ENCODE results near the gene SLX9. TPM values are rescaled to one million over a fixed set of nuclear protein-coding genes. Genes with fewer than 3 reads are reported as not detected.

Gene SLX9
- total RNA-seq, 1 experiment from 2014 or later, result 74.3 TPM

GRCh38 chr21:44924606-44925377 lies 15.0 kb upstream of the SLX9 start:
- no peak overlapping the region for H3K4ac ChIP-seq (ENCODE audit: low read depth, low read length)
- no peak overlapping the region for H2BK120ac ChIP-seq (ENCODE audit: low read depth, low read length, poor library complexity, severe bottlenecking)
- no peaks in the 10 kb centered on the region for H3K79me1 ChIP-seq (ENCODE audit: insufficient read depth, low read depth, low read length, poor library complexity, severe bottlenecking)
- H3K23me2 ChIP-seq (ENCODE audit: insufficient read length, low read depth, low read length, poor library complexity, severe bottlenecking), result no peaks in the 10 kb centered on the region
- H3K56ac ChIP-seq (ENCODE audit: insufficient read length, low read depth, low read length), result no peak overlapping the region
- peaks cover 47% of the 10 kb centered on the region; the same call in 1 of the 2 replicates for H3K27me3 ChIP-seq (ENCODE audit: insufficient read depth, low read length)
- no peak overlapping the region for H3K18ac ChIP-seq (ENCODE audit: insufficient read length, low read depth, low read length)
- H3K4me2 ChIP-seq (ENCODE audit: insufficient read depth, insufficient read length, low read length), result no peak overlapping the region
- DNase-seq, result no peak
- peaks cover 6% of the 10 kb centered on the region; the same call in 1 of the 2 replicates for H3K4me1 ChIP-seq (ENCODE audit: insufficient read depth, low read length)
- WGBS (ENCODE audit: extremely low coverage, insufficient read length, low lambda C conversion rate), result no CpG with 5 or more reads among the region's 10 CpGs
- H3K23ac ChIP-seq (ENCODE audit: insufficient read length, low read depth, low read length), result no peak overlapping the region
- H3K14ac ChIP-seq (ENCODE audit: insufficient read depth, low read length), result no peak overlapping the region
- no peak overlapping the region for H2BK5ac ChIP-seq (ENCODE audit: insufficient read length, low read length)
- H3T11ph ChIP-seq (ENCODE audit: low read length), result no peak overlapping the region
- no peak overlapping the region for H4K91ac ChIP-seq (ENCODE audit: insufficient read length, low read depth, low read length)
- no peaks in the 10 kb centered on the region; a peak in 1 of 7 replicates for H3K36me3 Mint-ChIP-seq (ENCODE audit: insufficient read depth in 1 of 3, low read depth in 3 of 3)
- H3K4me1 Mint-ChIP-seq, result peaks cover 25 to 48% of the 10 kb centered on the region in 2 experiments
- peaks cover 67% of the 10 kb centered on the region for H3K27me3 Mint-ChIP-seq (ENCODE audit: low read depth)
- H3K9me3 ChIP-seq (ENCODE audit: control insufficient read depth, low read depth, low read length), result no peaks in the 10 kb centered on the region
- H4K8ac ChIP-seq (replicated peaks; ENCODE audit: insufficient read length, low read depth, low read length), result no peak overlapping the region
- H3K9ac ChIP-seq (ENCODE audit: extremely low read depth, insufficient read length, low read length), result no peak overlapping the region
- H3K27ac ChIP-seq (ENCODE audit: insufficient read length, low read depth, low read length), result no peak overlapping the region
- no peak for TF ChIP-seq CTCF (conservative IDR thresholded peaks at IDR 0.05)
- H2AFZ ChIP-seq (ENCODE audit: low read length), result no peak overlapping the region
- H3K4me3 Mint-ChIP-seq, result no peak overlapping the region
- no peak overlapping the region for H4K5ac ChIP-seq (ENCODE audit: insufficient read length, low read depth, low read length)
- no peak overlapping the region for H2BK12ac ChIP-seq (ENCODE audit: insufficient read length, low read depth, low read length)
- H2AK5ac ChIP-seq (ENCODE audit: insufficient read length, low read length), result no peak overlapping the region
- H3K27ac Mint-ChIP-seq, result no peak overlapping the region
- no peaks in the 10 kb centered on the region for H4K20me1 ChIP-seq (ENCODE audit: control insufficient read depth, insufficient read depth, insufficient read length)
- no peaks in the 10 kb centered on the region for H3K79me2 ChIP-seq (ENCODE audit: insufficient read depth, low read length)
- peaks cover 2% of the 10 kb centered on the region in 2 experiments; a peak in 1 of 5 replicates for H3K9me3 Mint-ChIP-seq
- H2BK20ac ChIP-seq (ENCODE audit: low read depth, low read length, poor library complexity, severe bottlenecking), result no peak overlapping the region
- H2BK15ac ChIP-seq (ENCODE audit: low read depth, low read length), result no peak overlapping the region
